Measurements from ENCODE around the gene FAXDC2. TPM values are rescaled to one million over a fixed set of nuclear protein-coding genes. Genes with fewer than 3 reads are reported as not detected.

FAXDC2 gene
- total and polyA plus RNA-seq, 2 of the 13 experiments (the other 11 are each of a cell fraction or from before 2014, with no cell fraction given), result 4.7 to 58.8 TPM

DNA sequence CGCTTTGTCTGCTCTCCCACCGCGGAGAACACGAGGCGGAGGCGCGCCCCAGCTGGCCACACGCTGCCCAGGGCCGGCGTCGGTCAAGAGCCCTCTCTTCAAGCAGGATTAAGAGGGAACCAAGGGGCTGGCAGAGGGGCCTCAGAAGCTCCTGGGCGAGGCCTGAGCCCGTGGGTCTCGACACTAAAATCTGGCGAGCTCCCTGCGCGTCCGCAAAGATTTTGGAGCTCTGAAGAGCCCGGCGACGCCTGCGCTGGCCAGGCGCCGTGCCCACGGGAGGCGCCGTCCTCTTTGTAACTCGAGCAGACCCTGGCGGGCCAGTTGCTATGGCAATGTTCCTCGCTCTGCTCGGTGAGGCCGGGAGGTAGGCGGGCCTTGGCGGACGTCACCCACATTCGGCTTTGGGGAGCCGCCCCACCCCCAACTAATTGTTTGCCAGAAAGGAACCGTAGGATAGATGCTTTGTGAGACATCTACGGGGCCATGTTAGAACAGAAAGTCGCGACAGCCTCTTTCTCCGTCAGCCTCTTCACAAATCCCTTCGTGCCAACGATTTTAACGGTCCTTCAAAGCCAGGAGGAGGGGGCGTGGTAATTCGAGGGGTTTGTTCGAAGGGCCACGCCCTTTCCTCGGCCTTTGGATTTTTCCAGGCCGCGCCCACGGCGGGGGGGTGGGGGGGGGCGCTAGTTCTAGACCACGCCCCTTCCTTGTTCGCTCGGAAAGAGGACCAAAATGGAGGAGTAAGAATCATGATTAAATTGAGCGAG is 7.3 kb upstream of the FAXDC2 start (continued):
- TF ChIP-seq SYNCRIP (IDR thresholded peaks at IDR 0.05; ENCODE audit: insufficient read depth, low read depth, low read length) (no peak), ZNF883 (CRISPR knock-in tag; IDR thresholded peaks at IDR 0.05; ENCODE audit: not compliant biosample characterization) (no peak), HMG20A (CRISPR knock-in tag; IDR thresholded peaks at IDR 0.05; ENCODE audit: borderline replicate concordance) (no peak), ZNF451 (CRISPR knock-in tag; IDR thresholded peaks at IDR 0.05) (no peak), EED (CRISPR knock-in tag; IDR thresholded peaks at IDR 0.05) (no peak), ARNT2 (CRISPR knock-in tag; IDR thresholded peaks at IDR 0.05; ENCODE audit: low read depth) (no peak), ZNF101 (CRISPR knock-in tag; IDR thresholded peaks at IDR 0.05; ENCODE audit: borderline replicate concordance, low read depth) (no peak), MIER2 (CRISPR knock-in tag; IDR thresholded peaks at IDR 0.05) (no peak), NR2F6 (IDR thresholded peaks at IDR 0.05) (no peak; the same call in 1 of the 2 replicates), NR2F6 (CRISPR knock-in tag; IDR thresholded peaks at IDR 0.05) (no peak), PPARG (CRISPR knock-in tag; conservative IDR thresholded peaks at IDR 0.05) (no peak), NCOA2 (CRISPR knock-in tag; IDR thresholded peaks at IDR 0.05) (no peak), ZSCAN12 (CRISPR knock-in tag; IDR thresholded peaks at IDR 0.05) (peak; percentile 66; the same call in 1 of the 2 replicates), NR2F2 (IDR thresholded peaks at IDR 0.05; ENCODE audit: borderline replicate concordance, low read depth) (no peak; the same call in 1 of the 2 replicates), MTF1 (CRISPR knock-in tag; IDR thresholded peaks at IDR 0.05) (no peak), SNAPC2 (CRISPR knock-in tag; IDR thresholded peaks at IDR 0.05) (no peak)
- TF ChIP-seq, protein P1, sequence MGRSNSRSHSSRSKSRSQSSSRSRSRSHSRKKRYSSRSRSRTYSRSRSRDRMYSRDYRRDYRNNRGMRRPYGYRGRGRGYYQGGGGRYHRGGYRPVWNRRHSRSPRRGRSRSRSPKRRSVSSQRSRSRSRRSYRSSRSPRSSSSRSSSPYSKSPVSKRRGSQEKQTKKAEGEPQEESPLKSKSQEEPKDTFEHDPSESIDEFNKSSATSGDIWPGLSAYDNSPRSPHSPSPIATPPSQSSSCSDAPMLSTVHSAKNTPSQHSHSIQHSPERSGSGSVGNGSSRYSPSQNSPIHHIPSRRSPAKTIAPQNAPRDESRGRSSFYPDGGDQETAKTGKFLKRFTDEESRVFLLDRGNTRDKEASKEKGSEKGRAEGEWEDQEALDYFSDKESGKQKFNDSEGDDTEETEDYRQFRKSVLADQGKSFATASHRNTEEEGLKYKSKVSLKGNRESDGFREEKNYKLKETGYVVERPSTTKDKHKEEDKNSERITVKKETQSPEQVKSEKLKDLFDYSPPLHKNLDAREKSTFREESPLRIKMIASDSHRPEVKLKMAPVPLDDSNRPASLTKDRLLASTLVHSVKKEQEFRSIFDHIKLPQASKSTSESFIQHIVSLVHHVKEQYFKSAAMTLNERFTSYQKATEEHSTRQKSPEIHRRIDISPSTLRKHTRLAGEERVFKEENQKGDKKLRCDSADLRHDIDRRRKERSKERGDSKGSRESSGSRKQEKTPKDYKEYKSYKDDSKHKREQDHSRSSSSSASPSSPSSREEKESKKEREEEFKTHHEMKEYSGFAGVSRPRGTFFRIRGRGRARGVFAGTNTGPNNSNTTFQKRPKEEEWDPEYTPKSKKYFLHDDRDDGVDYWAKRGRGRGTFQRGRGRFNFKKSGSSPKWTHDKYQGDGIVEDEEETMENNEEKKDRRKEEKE (IDR thresholded peaks at IDR 0.05), result no peak
- TF ChIP-seq, protein P2, sequence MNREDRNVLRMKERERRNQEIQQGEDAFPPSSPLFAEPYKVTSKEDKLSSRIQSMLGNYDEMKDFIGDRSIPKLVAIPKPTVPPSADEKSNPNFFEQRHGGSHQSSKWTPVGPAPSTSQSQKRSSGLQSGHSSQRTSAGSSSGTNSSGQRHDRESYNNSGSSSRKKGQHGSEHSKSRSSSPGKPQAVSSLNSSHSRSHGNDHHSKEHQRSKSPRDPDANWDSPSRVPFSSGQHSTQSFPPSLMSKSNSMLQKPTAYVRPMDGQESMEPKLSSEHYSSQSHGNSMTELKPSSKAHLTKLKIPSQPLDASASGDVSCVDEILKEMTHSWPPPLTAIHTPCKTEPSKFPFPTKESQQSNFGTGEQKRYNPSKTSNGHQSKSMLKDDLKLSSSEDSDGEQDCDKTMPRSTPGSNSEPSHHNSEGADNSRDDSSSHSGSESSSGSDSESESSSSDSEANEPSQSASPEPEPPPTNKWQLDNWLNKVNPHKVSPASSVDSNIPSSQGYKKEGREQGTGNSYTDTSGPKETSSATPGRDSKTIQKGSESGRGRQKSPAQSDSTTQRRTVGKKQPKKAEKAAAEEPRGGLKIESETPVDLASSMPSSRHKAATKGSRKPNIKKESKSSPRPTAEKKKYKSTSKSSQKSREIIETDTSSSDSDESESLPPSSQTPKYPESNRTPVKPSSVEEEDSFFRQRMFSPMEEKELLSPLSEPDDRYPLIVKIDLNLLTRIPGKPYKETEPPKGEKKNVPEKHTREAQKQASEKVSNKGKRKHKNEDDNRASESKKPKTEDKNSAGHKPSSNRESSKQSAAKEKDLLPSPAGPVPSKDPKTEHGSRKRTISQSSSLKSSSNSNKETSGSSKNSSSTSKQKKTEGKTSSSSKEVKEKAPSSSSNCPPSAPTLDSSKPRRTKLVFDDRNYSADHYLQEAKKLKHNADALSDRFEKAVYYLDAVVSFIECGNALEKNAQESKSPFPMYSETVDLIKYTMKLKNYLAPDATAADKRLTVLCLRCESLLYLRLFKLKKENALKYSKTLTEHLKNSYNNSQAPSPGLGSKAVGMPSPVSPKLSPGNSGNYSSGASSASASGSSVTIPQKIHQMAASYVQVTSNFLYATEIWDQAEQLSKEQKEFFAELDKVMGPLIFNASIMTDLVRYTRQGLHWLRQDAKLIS (CRISPR knock-in tag; IDR thresholded peaks at IDR 0.05), result no peak
- TF ChIP-seq, protein P3, sequence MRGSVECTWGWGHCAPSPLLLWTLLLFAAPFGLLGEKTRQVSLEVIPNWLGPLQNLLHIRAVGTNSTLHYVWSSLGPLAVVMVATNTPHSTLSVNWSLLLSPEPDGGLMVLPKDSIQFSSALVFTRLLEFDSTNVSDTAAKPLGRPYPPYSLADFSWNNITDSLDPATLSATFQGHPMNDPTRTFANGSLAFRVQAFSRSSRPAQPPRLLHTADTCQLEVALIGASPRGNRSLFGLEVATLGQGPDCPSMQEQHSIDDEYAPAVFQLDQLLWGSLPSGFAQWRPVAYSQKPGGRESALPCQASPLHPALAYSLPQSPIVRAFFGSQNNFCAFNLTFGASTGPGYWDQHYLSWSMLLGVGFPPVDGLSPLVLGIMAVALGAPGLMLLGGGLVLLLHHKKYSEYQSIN (CRISPR knock-in tag; IDR thresholded peaks at IDR 0.05; ENCODE audit: borderline replicate concordance), result no peak
- TF ChIP-seq, protein P4, sequence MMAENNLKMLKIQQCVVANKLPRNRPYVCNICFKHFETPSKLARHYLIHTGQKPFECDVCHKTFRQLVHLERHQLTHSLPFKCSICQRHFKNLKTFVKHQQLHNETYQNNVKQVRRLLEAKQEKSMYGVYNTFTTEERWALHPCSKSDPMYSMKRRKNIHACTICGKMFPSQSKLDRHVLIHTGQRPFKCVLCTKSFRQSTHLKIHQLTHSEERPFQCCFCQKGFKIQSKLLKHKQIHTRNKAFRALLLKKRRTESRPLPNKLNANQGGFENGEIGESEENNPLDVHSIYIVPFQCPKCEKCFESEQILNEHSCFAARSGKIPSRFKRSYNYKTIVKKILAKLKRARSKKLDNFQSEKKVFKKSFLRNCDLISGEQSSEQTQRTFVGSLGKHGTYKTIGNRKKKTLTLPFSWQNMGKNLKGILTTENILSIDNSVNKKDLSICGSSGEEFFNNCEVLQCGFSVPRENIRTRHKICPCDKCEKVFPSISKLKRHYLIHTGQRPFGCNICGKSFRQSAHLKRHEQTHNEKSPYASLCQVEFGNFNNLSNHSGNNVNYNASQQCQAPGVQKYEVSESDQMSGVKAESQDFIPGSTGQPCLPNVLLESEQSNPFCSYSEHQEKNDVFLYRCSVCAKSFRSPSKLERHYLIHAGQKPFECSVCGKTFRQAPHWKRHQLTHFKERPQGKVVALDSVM (CRISPR knock-in tag; IDR thresholded peaks at IDR 0.05), result peak; percentile 51; the same call in 1 of the 2 replicates

Measured in HepG2 (cell line).